Measurements from ENCODE around the gene NAV2.
"Not testable (repeated sequence)": the region's sequence is repeated elsewhere in the genome, so short reads cannot be mapped to it uniquely, and the experiment has no call there.

Gene NAV2

DNA sequence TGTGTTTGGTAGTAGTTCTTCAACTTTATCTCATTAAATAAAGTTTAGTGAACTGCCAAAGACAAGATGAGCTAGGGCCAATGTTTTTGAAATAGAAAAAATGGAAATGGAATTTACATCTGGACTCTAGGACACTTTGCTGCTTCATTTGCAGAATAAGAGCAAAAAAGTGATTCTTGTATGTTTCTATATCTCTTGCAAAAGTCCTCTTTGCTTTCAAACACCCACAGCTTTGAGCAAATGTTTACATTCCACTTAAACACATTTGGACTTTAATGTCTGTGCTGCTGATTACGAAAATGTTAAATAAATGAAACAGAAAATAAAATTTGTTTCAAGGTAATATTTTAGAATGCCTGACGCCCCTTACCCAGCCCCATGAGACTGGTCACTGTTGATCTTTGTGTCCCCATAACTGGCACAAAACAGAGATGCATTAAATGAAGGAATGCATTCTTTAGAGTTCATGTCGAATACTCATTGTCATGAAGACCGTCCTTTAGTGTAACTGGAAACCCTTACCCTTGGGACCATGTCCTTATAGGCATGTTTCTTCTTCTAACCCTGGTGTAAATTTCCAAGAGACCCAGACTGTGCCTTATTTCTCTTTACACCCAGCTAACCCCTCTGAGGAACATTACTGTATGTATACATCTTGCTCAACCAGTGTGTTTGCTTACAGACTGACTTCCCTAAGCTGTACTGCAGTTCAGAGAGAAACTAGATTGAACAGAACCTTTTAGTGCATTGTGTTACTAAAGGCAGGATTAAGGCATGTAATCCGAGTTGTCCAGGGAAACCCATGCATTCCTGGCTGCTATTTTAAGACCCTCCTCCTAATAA is 199.7 kb downstream of the NAV2 start:
- DNase-seq = no peak

DNA sequence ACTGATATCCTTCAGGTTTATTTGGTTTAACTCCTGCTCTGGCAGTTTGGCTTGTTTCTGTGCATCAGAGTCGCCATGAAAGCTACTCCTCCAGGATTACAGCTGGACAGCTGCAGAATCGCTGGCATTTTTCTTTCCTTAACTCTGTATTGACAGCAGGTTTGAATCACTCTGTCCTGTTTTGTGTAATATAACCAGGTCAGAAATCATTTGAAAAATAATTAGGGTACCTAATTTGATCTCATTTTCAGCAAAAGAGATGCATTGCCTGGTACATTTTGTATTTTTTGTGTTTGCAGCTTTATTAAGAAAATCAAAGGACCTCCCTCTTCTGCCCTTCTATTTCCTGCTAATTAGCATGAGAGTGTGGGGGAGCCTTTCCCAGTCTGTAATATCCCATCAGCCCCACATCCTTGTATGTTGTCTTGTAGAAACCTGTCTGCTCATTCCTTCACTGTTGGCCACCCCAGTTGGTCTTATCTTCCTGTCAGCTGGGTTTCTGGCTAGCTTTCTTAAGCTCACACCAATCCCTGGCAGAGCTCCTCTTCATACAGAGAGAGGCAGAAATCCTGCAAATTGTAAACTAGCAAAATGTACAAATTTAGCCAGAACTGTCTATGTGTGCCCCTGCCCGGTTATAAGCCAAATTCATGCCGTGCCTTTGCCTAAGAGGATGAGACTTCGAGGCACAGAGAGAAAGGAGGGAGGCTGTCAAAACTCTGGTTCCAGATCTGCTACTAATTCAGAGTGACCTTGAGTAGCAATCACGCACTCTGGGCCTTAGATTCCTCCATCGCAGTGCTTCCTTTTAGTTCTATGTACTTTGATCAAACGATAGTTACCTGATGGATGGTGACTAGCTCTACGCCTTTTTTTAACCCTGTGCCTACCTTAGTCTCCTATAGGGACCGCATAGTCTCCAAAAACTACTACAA is 200.6 kb downstream of the NAV2 start:
- no peak for DNase-seq

DNA sequence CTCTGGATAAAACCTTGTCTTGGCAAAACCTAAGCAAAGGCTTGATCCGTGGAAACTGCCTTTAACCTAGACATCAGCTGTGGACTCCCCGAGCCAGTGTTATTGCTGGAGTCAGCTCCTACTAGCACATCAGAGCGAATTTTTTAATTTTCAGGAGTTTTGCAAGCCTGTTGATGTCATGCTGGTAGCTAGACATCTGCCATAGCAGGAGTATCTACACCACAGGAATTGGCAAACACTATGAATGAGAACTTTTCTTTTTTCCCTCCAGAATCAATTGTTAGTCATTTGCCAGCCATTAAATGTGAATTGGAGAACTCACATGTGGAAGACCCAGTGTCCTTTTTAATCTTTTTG is 201.2 kb downstream of the NAV2 start:
- DNase-seq = no peak

GRCh38 chr11:19915808-19916207 is 203.2 kb downstream of the NAV2 start:
- no peak for DNase-seq

DNA sequence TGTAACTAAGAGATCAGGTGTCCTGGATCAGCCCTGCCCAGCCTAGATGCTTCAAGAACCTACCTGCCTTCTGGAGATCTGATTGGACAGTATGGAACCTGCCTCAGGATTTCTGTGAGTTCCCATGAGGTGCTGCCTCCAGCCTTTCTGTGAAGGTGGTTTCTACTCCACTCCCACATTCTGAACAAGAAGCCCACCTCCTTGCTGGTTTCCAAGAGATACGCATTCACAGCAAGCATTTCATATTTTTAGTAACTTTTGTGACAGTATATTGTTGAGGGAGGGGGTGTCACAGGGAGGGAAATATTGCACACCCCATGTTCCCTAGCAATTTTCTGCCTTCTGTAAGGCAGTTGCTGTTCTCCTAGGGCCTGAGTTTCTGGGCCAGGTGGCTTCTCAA is 204.4 kb downstream of the NAV2 start:
- no peak for DNase-seq

- DNase-seq = no peak
Observed at GRCh38 chr11:19918302-19919049, 205.8 kb downstream of the NAV2 start.

GRCh38 chr11:19919050-19919561 is 206.5 kb downstream of the NAV2 start:
- DNase-seq = no peak

GRCh38 chr11:19920982-19921381 is 208.3 kb downstream of the NAV2 start:
- no peak for DNase-seq

- DNase-seq = no peak
Observed at GRCh38 chr11:19921976-19922688, 209.5 kb downstream of the NAV2 start.

GRCh38 chr11:19922689-19923035 is 210.0 kb downstream of the NAV2 start:
- DNase-seq = no peak

DNA sequence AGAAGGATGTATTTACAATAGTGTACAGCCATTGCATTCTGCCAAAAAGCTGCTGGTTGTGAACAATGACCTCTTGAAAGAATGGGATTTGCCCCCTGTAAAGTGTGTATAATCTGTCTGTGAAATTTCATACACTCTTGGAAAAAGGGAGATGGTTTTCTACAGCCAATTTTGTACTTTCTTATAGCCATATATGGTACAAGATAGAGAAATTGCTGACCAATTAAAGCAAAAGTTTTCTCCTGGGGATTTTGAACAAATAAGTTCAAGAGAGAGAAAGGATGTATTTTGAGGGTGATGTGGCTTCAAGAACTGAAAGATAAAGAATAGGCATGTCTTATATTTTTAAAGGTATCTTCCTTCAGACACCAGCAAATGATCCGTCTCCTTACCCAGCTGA is 211.0 kb downstream of the NAV2 start:
- DNase-seq = no peak

- no peak for DNase-seq
Observed at GRCh38 chr11:19924311-19924710, 211.7 kb downstream of the NAV2 start.

DNA sequence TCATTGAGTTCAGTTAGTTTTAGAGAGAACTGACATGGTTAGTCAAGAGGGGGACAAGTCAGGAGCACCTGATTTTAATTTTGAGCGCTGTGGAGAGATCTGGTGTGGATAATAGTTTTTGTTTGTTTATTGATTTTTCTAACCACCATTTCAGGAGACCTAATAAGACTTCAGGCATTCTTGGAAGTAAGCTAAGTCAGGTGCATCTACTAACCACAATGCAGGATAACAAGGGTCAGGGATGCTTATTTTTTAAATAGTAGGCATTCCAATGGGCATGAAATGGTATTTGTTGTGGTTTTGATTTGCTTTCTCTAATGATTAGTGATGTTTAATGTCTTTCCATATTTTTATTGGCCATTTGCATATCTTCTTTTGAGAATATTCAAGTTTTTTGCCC is 212.1 kb downstream of the NAV2 start:
- no peak for DNase-seq

DNA sequence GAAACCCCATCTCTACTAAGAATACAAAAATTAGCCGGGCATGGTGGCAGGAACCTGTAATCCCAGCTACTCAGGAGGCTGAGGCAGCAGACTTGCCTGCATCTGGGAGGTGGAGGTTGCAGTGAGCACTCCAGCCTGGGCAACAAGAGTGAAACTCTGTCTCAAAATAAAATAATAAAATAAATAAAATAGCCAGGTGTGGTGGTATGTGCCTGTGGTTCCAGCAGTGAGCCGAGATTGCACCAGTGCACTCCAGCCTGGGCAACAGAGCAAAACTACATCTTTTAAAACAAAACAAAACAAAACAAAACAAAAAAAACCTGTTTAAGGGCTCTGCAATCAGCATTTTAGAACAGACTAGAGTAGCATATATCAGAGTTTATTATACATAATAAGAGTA is 214.8 kb downstream of the NAV2 start:
- not testable (repeated sequence) for DNase-seq

DNA sequence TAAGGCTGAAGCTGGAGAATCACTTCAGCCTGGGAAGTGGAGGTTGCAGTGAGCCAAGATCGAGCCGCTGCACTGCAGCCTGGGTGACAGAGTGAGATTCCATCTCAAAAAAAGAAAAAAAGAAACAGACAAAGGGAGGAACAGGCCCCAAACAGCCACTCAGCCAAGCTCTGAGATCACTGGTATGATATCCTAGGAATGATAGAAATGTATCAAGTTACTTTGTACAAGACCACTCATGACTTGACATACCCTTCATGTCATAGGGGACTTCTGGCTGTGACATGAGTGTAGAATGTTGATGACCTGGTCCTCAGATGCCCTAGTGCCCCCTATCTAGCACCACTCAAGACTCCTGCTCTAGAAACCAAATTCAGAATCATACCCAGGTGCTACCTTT is 216.5 kb downstream of the NAV2 start:
- DNase-seq = no peak

- DNase-seq = no peak
Observed at GRCh38 chr11:19929655-19930054, 217.0 kb downstream of the NAV2 start.

GRCh38 chr11:19931141-19931770 is 218.6 kb downstream of the NAV2 start:
- no peak for DNase-seq

DNA sequence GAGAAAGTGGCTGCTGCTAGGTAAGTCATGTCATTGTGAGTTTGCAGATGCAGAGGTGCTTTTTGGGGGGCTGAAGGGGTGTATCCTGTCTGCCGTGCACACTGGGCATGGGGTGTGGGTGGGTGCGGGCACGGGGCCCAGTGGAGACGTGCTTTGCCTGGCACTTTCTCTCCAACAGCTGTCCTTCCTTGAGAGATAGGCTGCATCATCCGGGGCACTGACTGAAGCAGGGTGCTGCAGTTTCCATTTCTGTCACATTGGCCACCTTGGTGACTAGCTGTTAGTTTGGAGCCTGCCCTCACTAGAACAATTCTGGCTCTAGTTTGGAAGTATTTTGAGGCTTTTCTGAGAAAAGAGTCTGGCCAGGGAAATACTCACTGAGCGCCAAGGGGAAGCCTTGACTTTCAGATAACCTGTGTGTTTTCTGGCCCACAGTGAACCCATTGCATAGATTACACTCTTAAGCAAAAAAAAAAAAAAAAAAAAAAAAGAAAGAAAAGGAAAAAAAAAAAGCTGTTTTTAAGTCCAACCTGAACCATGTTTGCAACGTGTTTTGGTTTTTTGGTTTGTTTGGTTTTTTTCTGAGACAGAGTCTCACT is 219.2 kb downstream of the NAV2 start:
- DNase-seq = no peak

GRCh38 chr11:19933132-19933735 is 220.6 kb downstream of the NAV2 start:
- no peak for DNase-seq

- DNase-seq = no peak
Observed at GRCh38 chr11:19933801-19934488, 221.3 kb downstream of the NAV2 start.
